ENCODE data around the gene RBM23. TPM values are rescaled to one million over a fixed set of nuclear protein-coding genes. Genes with fewer than 3 reads are reported as not detected.
"Not testable (repeated sequence)": the region's sequence is repeated elsewhere in the genome, so short reads cannot be mapped to it uniquely, and the experiment has no call there.

Gene RBM23
- total and polyA plus RNA-seq, 5 donors from 2014 or later: 43.1 to 108 (median 49.8) TPM

GRCh38 chr14:22856428-22856827 is 62.5 kb downstream of the RBM23 start:
- peak overlapping the region in 2 of 3 donors; percentile 11 to 81 for H3K27ac Mint-ChIP-seq
- no peaks in the 10 kb centered on the region for H3K9me3 Mint-ChIP-seq
- H3K36me3 Mint-ChIP-seq: no peaks in the 10 kb centered on the region
- no peak overlapping the region for H3K4me3 Mint-ChIP-seq
- Histone ChIP-seq H3K4me1 (ENCODE audit: control insufficient read depth, insufficient read depth, low read length, poor library complexity, severe bottlenecking) (peaks cover 25% of the 10 kb centered on the region), H3K36me3 (ENCODE audit: control insufficient read depth, insufficient read depth, low read length) (no peaks in the 10 kb centered on the region), H3K27ac (ENCODE audit: insufficient read depth, low read length, poor library complexity, severe bottlenecking) (no peak overlapping the region), H3K9me3 (ENCODE audit: control insufficient read depth in 2 of 2, low read length in 2 of 2) (peaks cover 0 to 1% of the 10 kb centered on the region in 2 experiments), H3K27me3 (ENCODE audit: control insufficient read depth, insufficient read depth, low read length) (no peaks in the 10 kb centered on the region), H3K4me3 (ENCODE audit: low read depth, low read length) (no peak overlapping the region)
- ATAC-seq (ENCODE audit: low read depth in 2 of 2): no peak
- H3K27me3 Mint-ChIP-seq: peaks cover 4% of the 10 kb centered on the region
- H3K4me1 Mint-ChIP-seq: peaks cover 6 to 36% (median 20%) of the 10 kb centered on the region in 4 donors
- no peak for DNase-seq

- H3K4me3 Mint-ChIP-seq: no peak overlapping the region
- H3K27ac Mint-ChIP-seq: no peak overlapping the region
- H3K4me1 Mint-ChIP-seq: peaks cover 4 to 32% (median 20%) of the 10 kb centered on the region in 4 donors
- H3K9me3 ChIP-seq (ENCODE audit: control insufficient read depth in 2 of 2, low read length in 2 of 2): peaks cover 0 to 1% of the 10 kb centered on the region in 2 experiments
- H3K27me3 ChIP-seq (ENCODE audit: control insufficient read depth, insufficient read depth, low read length): no peaks in the 10 kb centered on the region
- DNase-seq (peak in 1 of 3 donors; percentile 50), ATAC-seq (ENCODE audit: low read depth in 2 of 2) (no peak)
- peaks cover 25% of the 10 kb centered on the region for H3K4me1 ChIP-seq (ENCODE audit: control insufficient read depth, insufficient read depth, low read length, poor library complexity, severe bottlenecking)
- no peaks in the 10 kb centered on the region for H3K9me3 Mint-ChIP-seq
- H3K36me3 ChIP-seq (ENCODE audit: control insufficient read depth, insufficient read depth, low read length): no peaks in the 10 kb centered on the region
- no peaks in the 10 kb centered on the region for H3K36me3 Mint-ChIP-seq
- peaks cover 4% of the 10 kb centered on the region for H3K27me3 Mint-ChIP-seq
- H3K27ac ChIP-seq (ENCODE audit: insufficient read depth, low read length, poor library complexity, severe bottlenecking): no peak overlapping the region
- H3K4me3 ChIP-seq (ENCODE audit: low read depth, low read length): no peak overlapping the region
Observed at GRCh38 chr14:22854963-22855724, 63.8 kb downstream of the RBM23 start.

GRCh38 chr14:22854296-22854695 is 64.7 kb downstream of the RBM23 start:
- H3K36me3 ChIP-seq (ENCODE audit: control insufficient read depth, insufficient read depth, low read length); H3K27ac Mint-ChIP-seq; DNase-seq; H3K27me3 ChIP-seq (ENCODE audit: control insufficient read depth, insufficient read depth, low read length); H3K9me3 Mint-ChIP-seq; H3K4me3 ChIP-seq (ENCODE audit: low read depth, low read length); H3K36me3 Mint-ChIP-seq; H3K27ac ChIP-seq (ENCODE audit: insufficient read depth, low read length, poor library complexity, severe bottlenecking); H3K4me3 Mint-ChIP-seq; H3K27me3 Mint-ChIP-seq; H3K9me3 ChIP-seq (ENCODE audit: control insufficient read depth in 2 of 2, low read length in 2 of 2); ATAC-seq (ENCODE audit: low read depth in 2 of 2): not testable (repeated sequence)
- H3K4me1 Mint-ChIP-seq: peaks cover 4 to 32% (median 20%) of the 10 kb centered on the region in 4 donors
- H3K4me1 ChIP-seq (ENCODE audit: control insufficient read depth, insufficient read depth, low read length, poor library complexity, severe bottlenecking): peaks cover 24% of the 10 kb centered on the region

GRCh38 chr14:22852940-22853767 is 65.8 kb downstream of the RBM23 start:
- Mint-ChIP-seq H3K4me3 (peak overlapping the region; percentile 82 to 94 (median 87)), H3K27me3 (peaks cover 2% of the 10 kb centered on the region), H3K4me1 (peaks cover 2 to 23% (median 15%) of the 10 kb centered on the region in 4 donors), H3K9me3 (peaks cover 0 to 2% (median 0%) of the 10 kb centered on the region in 7 donors), H3K27ac (peak overlapping the region; percentile 45 to 80 (median 75)), H3K36me3 (no peaks in the 10 kb centered on the region)
- ATAC-seq (ENCODE audit: low read depth in 2 of 2): peak; percentile 86 to 88
- no peaks in the 10 kb centered on the region for H3K27me3 ChIP-seq (ENCODE audit: control insufficient read depth, insufficient read depth, low read length)
- peak overlapping the region; percentile 81 for H3K4me3 ChIP-seq (ENCODE audit: low read depth, low read length)
- H3K27ac ChIP-seq (ENCODE audit: insufficient read depth, low read length, poor library complexity, severe bottlenecking): peak overlapping the region; percentile 65
- H3K9me3 ChIP-seq (ENCODE audit: control insufficient read depth in 2 of 2, low read length in 2 of 2): peaks cover 0 to 1% of the 10 kb centered on the region in 2 experiments
- peaks cover 13% of the 10 kb centered on the region for H3K4me1 ChIP-seq (ENCODE audit: control insufficient read depth, insufficient read depth, low read length, poor library complexity, severe bottlenecking)
- DNase-seq: peak; percentile 78 to 87 (median 84)
- H3K36me3 ChIP-seq (ENCODE audit: control insufficient read depth, insufficient read depth, low read length): no peaks in the 10 kb centered on the region

- ATAC-seq (ENCODE audit: low read depth in 2 of 2): no peak
- H3K36me3 Mint-ChIP-seq: no peaks in the 10 kb centered on the region
- no peaks in the 10 kb centered on the region for H3K36me3 ChIP-seq (ENCODE audit: control insufficient read depth, insufficient read depth, low read length)
- no peaks in the 10 kb centered on the region for H3K27me3 Mint-ChIP-seq
- H3K9me3 Mint-ChIP-seq: peaks cover 0 to 2% (median 0%) of the 10 kb centered on the region in 7 donors
- peak overlapping the region in 2 of 3 donors; percentile 75 to 80 for H3K27ac Mint-ChIP-seq
- peaks cover 10% of the 10 kb centered on the region for H3K4me1 ChIP-seq (ENCODE audit: control insufficient read depth, insufficient read depth, low read length, poor library complexity, severe bottlenecking)
- peaks cover 0 to 1% of the 10 kb centered on the region in 2 experiments for H3K9me3 ChIP-seq (ENCODE audit: control insufficient read depth in 2 of 2, low read length in 2 of 2)
- peak overlapping the region in 1 of 4 donors; percentile 82 for H3K4me3 Mint-ChIP-seq
- DNase-seq: no peak
- H3K27ac ChIP-seq (ENCODE audit: insufficient read depth, low read length, poor library complexity, severe bottlenecking): no peak overlapping the region
- H3K4me3 ChIP-seq (ENCODE audit: low read depth, low read length): no peak overlapping the region
- no peaks in the 10 kb centered on the region for H3K27me3 ChIP-seq (ENCODE audit: control insufficient read depth, insufficient read depth, low read length)
- H3K4me1 Mint-ChIP-seq: peaks cover 0 to 19% (median 13%) of the 10 kb centered on the region in 4 donors
Observed at GRCh38 chr14:22852599-22852939, 66.4 kb downstream of the RBM23 start.

- not testable (repeated sequence) for DNase-seq; H3K9me3 ChIP-seq (ENCODE audit: control insufficient read depth in 2 of 2, low read length in 2 of 2); H3K36me3 Mint-ChIP-seq; ATAC-seq (ENCODE audit: low read depth in 2 of 2); H3K27ac Mint-ChIP-seq; H3K9me3 Mint-ChIP-seq; H3K27me3 ChIP-seq (ENCODE audit: control insufficient read depth, insufficient read depth, low read length); H3K27me3 Mint-ChIP-seq; H3K4me1 ChIP-seq (ENCODE audit: control insufficient read depth, insufficient read depth, low read length, poor library complexity, severe bottlenecking); H3K27ac ChIP-seq (ENCODE audit: insufficient read depth, low read length, poor library complexity, severe bottlenecking); H3K36me3 ChIP-seq (ENCODE audit: control insufficient read depth, insufficient read depth, low read length); H3K4me3 ChIP-seq (ENCODE audit: low read depth, low read length); H3K4me3 Mint-ChIP-seq
- peaks cover 0 to 19% (median 11%) of the 10 kb centered on the region in 4 donors for H3K4me1 Mint-ChIP-seq
Observed at GRCh38 chr14:22852178-22852577, 66.8 kb downstream of the RBM23 start.

GRCh38 chr14:22850944-22851764 is 67.8 kb downstream of the RBM23 start:
- Mint-ChIP-seq H3K36me3 (no peaks in the 10 kb centered on the region), H3K9me3 (peaks cover 0 to 2% (median 0%) of the 10 kb centered on the region in 7 donors), H3K27ac (no peak overlapping the region), H3K4me3 (no peak overlapping the region), H3K4me1 (peaks cover 0 to 15% (median 8%) of the 10 kb centered on the region in 4 donors), H3K27me3 (peaks cover 4% of the 10 kb centered on the region)
- Histone ChIP-seq H3K27ac (ENCODE audit: insufficient read depth, low read length, poor library complexity, severe bottlenecking) (no peak overlapping the region), H3K9me3 (ENCODE audit: control insufficient read depth in 2 of 2, low read length in 2 of 2) (no peaks in the 10 kb centered on the region), H3K4me1 (ENCODE audit: control insufficient read depth, insufficient read depth, low read length, poor library complexity, severe bottlenecking) (peaks cover 10% of the 10 kb centered on the region), H3K27me3 (ENCODE audit: control insufficient read depth, insufficient read depth, low read length) (no peaks in the 10 kb centered on the region), H3K4me3 (ENCODE audit: low read depth, low read length) (no peak overlapping the region), H3K36me3 (ENCODE audit: control insufficient read depth, insufficient read depth, low read length) (no peaks in the 10 kb centered on the region)
- DNase-seq: peak in 1 of 3 donors; percentile 38
- ATAC-seq (ENCODE audit: low read depth in 2 of 2): no peak
